Epithelial cell of esophagus (primary cell): ENCODE data around the gene BRICD5.

ENCODE experiments used
- DNase-seq: peaks from one replicate; pipeline ENCODE4 v3.0.0; 2010; ENCODE audit warnings: low read depth
- H3K4me3 ChIP-seq: 2 replicates; pipeline ENCODE4 v1.5.1; 2011; ENCODE audit warnings: mild to moderate bottlenecking, low read length, control low read depth
- CTCF ChIP-seq: IDR thresholded peaks from 2 replicates; pipeline ENCODE4 v1.5.1; 2011; ENCODE audit warnings: low read depth, mild to moderate bottlenecking, low read length, control low read depth, inconsistent platforms; ENCODE audit not compliant: insufficient read depth; ENCODE audit errors: missing control alignments

Gene BRICD5

GRCh38 chr16:2226918-2227317 lies 16.3 kb upstream of the BRICD5 start:
- no peak overlapping the region for H3K4me3 ChIP-seq
- no peak for DNase-seq
- no peak for TF ChIP-seq CTCF

GRCh38 chr16:2226245-2226793 lies 15.7 kb upstream of the BRICD5 start:
- DNase-seq = no peak
- no peak for TF ChIP-seq CTCF

GRCh38 chr16:2223942-2224486 lies 13.4 kb upstream of the BRICD5 start:
- TF ChIP-seq CTCF = peak; percentile 15
- peak; percentile 63 for DNase-seq
- H3K4me3 ChIP-seq = peak overlapping the region; percentile 87

More at GRCh38 chr16:2226245-2226793, 15.7 kb upstream of the BRICD5 start:
- H3K4me3 ChIP-seq = no peak overlapping the region

DNA sequence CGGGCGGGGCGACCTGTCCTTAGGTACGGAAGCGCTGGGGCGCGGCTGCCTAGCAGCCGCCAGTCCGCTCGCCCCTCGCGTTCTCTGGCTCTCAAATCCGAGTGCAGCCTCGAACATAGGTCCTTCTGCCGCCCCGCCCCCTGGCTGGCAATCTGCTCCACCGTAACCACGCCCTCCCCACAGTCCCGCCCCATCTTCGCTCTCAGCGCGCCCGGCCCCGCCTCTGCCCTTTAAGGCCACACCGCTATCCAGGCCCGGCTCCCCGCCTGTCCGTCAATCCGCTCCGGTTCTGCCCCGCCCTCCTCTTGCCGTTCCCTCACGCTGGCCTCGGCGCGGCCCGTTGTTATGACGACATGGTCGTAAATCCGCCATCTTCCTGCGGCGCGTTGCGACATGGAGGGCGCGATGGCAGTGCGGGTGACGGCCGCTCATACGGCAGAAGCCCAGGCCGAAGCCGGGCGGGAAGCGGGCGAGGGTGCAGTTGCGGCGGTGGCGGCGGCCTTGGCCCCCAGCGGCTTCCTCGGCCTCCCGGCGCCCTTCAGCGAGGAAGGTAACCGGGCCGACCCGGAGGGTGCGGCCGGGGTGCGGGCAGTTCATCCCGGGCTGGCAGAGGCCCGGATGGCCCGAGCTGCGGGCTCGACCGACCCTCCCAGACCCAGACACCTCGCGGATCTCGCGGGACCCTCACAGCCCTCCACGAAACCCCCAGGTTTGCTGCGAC lies 12.7 kb upstream of the BRICD5 start, which contains the start of gene E4F1:
Gene E4F1, plus strand, starts transcription at position 371 of the 721 bp plus-strand sequence. Its CDS starts 23 bp downstream, at position 394.
- DNase-seq = peak; percentile 100
- peak; percentile 1 for TF ChIP-seq CTCF
- H3K4me3 ChIP-seq = peak within 1 kb of the TSS; percentile 87

- no peak overlapping the region for H3K4me3 ChIP-seq
- TF ChIP-seq CTCF = no peak
- no peak for DNase-seq
These were observed 5.7 kb upstream of the BRICD5 start for GRCh38 chr16:2216330-2216729.

GRCh38 chr16:2214719-2214968 lies 4.0 kb upstream of the BRICD5 start, which contains the start of gene PGP:
Gene PGP (minus strand): TSS chr16:2214840. CDS start chr16:2214777, 63 bp downstream.
- TF ChIP-seq CTCF = no peak
- no peak for DNase-seq
- peak within 1 kb of the TSS; percentile 68 for H3K4me3 ChIP-seq
